ENCODE measurements around the gene INPP5D. TPM values are rescaled to one million over a fixed set of nuclear protein-coding genes. Genes with fewer than 3 reads are reported as not detected.

Gene INPP5D
- total RNA-seq, 1 experiment from 2014 or later, result 0.47 TPM

DNA sequence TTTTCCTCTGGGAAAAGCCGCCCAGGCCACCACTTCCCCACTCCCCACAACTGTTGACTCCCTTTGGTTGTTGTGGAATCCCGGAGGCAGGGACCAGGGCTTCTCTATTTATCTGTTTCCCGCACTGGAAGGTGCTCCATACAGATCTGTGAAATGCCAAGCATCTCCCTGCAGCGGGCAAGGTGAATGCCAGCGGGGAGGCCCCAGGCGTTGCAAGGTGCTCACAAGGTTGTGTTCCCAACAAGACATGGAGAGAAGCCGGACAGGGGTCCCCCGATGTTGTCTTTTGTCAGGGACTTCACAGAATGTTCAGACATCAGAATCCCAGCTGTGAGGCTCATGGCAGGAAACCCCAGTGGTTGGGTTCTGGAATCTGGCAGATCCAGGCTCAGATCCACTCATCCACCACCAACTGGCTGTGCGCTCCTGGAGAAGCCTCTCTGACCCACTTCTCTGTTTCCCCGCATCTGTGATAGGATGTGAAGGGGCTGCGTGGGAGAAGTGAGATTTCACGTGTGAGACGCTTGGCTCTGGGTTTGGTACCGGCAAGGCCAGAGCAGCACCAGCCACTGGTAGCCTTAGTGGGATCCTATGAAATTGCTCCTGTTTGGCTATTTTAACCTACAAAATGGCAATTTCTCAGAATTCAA is 36.3 kb upstream of the INPP5D start:
- Histone ChIP-seq H3K9me3 (replicated peaks) (no peaks in the 10 kb centered on the region; the same call in 1 of the 2 replicates), H3K4me1 (no peaks in the 10 kb centered on the region), H3K27me3 (no peaks in the 10 kb centered on the region), H3K4me3 (no peak overlapping the region), H3K36me3 (no peaks in the 10 kb centered on the region), H3K27ac (no peak overlapping the region)
- no peak for DNase-seq

DNA sequence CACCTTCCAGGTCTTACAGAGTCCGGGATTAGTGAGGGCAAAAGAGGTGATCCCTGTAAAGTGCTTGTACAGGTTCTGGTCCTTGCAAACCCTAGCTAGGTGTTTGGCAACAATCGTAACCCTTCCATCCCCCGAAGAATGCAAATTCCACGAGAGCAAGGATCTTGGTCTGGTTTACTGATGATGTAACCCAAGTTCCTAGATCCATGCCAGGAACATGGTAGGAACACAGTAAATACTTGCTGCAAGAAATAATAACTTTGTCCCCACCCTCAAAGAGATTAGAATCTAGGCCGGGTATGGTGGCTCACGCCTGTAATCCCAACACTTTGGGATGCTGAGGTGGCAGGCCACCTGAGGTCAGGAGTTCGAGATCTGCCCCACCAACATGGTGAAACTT is 34.4 kb upstream of the INPP5D start:
- no peaks in the 10 kb centered on the region for H3K27me3 ChIP-seq
- no peak overlapping the region for H3K4me3 ChIP-seq
- no peaks in the 10 kb centered on the region for H3K4me1 ChIP-seq
- no peak overlapping the region for H3K27ac ChIP-seq
- DNase-seq, result no peak
- H3K9me3 ChIP-seq (replicated peaks), result no peaks in the 10 kb centered on the region
- H3K36me3 ChIP-seq, result no peaks in the 10 kb centered on the region

DNA sequence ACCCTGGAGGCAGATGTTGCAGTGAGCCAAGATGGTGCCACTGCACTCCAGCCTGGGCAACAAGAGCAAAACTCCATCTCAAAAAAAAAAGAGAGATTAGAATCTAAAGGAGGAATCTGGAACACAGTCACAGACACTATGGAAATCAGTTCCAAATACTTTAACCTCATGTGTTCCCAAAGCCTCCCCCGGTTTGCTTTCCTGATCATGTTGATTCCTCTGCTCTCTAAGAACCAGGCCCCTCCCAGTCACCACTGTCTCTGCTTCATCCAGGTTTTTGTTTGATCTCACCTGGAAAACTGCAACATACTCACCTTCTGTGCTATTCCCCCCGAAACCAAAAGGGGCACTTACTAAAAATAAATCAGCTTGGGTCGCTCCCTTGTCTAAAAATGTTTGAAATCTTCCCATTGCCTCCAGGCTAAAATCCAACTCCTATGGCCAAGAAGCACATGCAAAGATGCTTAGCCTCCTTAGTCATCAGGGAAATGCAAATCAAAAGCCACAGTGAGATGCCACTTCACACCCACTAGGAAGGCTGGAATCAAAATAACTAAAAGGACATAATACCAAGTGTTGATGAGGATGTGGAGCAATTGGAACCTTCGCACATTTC is 33.8 kb upstream of the INPP5D start:
- H3K4me3 ChIP-seq, result no peak overlapping the region
- H3K4me1 ChIP-seq, result no peaks in the 10 kb centered on the region
- peaks cover under 1% of the 10 kb centered on the region; the same call in 1 of the 2 replicates for H3K27me3 ChIP-seq
- H3K36me3 ChIP-seq, result no peaks in the 10 kb centered on the region
- H3K9me3 ChIP-seq (replicated peaks), result no peaks in the 10 kb centered on the region
- no peak for DNase-seq
- H3K27ac ChIP-seq, result no peak overlapping the region

DNA sequence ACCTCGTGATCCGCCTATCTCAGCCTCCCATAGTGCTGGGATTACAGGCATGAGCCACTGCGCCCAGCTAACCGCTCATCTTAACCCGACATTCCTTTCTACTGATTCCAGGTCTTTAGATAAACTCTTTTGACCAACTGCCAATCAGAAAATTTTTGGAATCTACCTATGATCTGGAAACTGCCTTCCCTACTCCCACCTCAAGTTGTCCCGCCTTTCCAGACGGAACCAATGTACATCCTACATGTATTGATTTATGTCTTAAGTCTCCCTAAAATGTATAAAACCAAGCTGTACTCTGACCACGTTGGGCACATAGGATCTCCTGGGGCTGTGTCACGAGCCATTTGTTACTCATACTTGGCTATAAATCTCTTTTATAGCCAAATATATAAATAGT is 30.8 kb upstream of the INPP5D start:
- H3K4me3 ChIP-seq, result no peak overlapping the region
- no peak for DNase-seq
- no peaks in the 10 kb centered on the region for H3K36me3 ChIP-seq
- peaks cover 7% of the 10 kb centered on the region; the same call in 1 of the 2 replicates for H3K27me3 ChIP-seq
- no peaks in the 10 kb centered on the region for H3K9me3 ChIP-seq (replicated peaks)
- H3K27ac ChIP-seq, result no peak overlapping the region
- no peaks in the 10 kb centered on the region for H3K4me1 ChIP-seq

DNA sequence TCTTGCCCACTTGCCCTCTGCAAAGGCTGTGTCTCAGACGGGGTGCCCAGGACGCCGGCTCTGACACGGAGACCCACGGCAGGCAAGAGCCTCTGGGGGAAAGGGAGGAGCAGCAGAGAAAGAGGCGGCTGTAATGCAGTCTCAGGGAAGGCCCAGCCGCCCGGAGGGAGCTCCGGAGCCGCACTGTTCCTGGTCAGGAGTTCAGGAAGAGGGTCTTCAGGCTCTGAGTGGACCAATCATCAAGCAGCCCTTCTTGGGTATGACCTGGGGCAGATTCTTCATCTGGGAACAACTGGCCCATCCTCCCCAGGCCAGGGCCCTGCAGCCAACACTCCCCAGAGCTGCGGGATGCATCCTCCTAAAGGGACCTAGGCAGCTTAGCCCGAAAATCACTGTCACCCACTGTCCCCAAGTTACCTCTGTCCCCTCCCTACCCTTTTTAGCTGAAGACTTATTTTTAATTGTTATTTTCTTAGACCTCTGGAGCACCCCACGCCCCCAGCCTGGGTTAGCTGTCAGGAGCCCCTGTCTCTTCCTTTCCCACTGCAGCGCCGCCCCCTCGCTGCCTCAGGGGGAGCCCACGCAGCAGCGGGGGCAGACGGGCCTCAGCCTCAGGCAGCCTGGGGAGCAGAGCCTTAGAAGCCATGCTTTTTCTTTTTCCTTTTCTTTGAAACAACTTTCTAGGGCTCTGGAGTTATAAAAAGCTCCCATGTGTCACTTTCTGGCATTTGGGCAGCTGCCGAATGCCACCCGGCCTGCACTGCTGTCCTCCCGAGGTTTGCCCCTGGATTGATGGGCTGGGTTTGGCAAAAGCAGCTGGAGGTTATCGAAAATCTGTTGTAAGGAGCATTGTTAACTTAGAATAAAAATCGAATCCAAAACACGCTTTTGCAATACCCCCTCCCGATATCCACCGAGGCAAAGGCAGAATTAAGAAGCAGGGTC is 28.3 kb upstream of the INPP5D start:
- Histone ChIP-seq H3K4me1 (no peaks in the 10 kb centered on the region), H3K27me3 (peaks cover 7% of the 10 kb centered on the region; the same call in 1 of the 2 replicates), H3K4me3 (no peak overlapping the region), H3K9me3 (replicated peaks) (no peaks in the 10 kb centered on the region), H3K36me3 (no peaks in the 10 kb centered on the region; the same call in 1 of the 2 replicates), H3K27ac (no peak overlapping the region)
- no peak for DNase-seq

DNA sequence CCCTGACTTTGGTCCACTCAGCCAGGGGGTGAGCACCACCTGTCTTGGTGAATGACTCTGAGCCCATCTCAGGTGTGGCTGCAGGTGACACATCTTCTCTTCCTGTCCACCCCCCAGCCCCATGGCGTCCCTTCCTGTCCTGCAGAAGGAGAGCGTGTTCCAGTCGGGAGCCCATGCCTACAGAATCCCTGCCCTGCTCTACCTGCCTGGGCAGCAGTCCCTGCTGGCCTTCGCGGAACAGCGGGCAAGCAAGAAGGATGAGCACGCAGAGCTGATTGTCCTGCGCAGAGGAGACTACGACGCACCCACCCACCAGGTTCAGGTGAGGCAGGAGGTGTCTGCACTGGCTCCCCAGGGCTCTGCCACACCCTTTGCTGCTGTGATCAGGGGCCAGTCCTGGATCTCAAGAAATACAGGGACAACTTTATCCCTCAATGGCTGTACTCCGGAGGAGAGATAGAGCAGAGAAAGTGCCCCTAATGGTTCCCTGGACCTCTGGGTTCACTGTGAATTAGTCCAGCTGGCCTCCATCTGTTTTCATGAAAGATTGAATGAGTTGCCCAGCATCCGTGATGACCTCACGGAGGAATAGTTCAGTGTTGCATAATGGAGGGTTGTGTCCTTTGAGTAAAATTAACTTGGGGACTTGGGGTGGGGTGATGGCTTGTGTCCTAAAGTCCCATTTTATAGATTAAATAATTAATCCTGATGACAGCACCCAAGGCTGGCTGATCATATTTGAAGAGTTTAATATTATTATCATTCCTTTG is 27.4 kb upstream of the INPP5D start, which contains the start of gene NEU2:
NEU2 (plus strand) TSS at position 122 of the 770 bp plus-strand sequence; CDS start at position 122, 0 bp downstream.
- Histone ChIP-seq H3K4me3 (no peak within 1 kb of the TSS), H3K9me3 (replicated peaks) (no peaks in the 10 kb centered on the region), H3K4me1 (no peaks in the 10 kb centered on the region), H3K36me3 (no peaks in the 10 kb centered on the region; the same call in 1 of the 2 replicates), H3K27ac (no peak within 1 kb of the TSS), H3K27me3 (peaks cover 7% of the 10 kb centered on the region; the same call in 1 of the 2 replicates)
- no peak for DNase-seq

DNA sequence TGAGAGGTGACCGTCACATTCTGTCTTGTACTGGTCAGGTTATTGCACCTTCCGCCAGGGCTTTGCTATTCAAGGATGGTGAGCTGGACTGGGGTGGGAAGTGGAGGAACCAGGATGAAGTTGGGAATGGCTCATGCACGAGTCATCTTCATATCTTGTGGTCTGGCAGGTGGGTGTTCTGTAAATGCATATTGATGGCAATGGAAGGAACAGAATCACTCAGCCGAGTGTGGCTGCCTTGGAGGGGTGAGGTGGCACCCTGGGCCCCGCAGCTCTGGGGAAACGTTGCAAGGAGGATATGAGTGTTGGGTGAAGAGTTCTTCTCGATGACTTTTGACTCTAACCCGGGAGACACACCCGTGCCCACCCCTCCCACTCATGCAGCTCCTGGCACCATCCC is 26.5 kb upstream of the INPP5D start:
- H3K4me3 ChIP-seq, result no peak overlapping the region
- H3K27ac ChIP-seq, result no peak overlapping the region
- DNase-seq, result no peak
- H3K9me3 ChIP-seq (replicated peaks), result no peaks in the 10 kb centered on the region
- no peaks in the 10 kb centered on the region; the same call in 1 of the 2 replicates for H3K36me3 ChIP-seq
- H3K27me3 ChIP-seq, result peaks cover 7% of the 10 kb centered on the region; the same call in 1 of the 2 replicates
- H3K4me1 ChIP-seq, result no peaks in the 10 kb centered on the region

DNA sequence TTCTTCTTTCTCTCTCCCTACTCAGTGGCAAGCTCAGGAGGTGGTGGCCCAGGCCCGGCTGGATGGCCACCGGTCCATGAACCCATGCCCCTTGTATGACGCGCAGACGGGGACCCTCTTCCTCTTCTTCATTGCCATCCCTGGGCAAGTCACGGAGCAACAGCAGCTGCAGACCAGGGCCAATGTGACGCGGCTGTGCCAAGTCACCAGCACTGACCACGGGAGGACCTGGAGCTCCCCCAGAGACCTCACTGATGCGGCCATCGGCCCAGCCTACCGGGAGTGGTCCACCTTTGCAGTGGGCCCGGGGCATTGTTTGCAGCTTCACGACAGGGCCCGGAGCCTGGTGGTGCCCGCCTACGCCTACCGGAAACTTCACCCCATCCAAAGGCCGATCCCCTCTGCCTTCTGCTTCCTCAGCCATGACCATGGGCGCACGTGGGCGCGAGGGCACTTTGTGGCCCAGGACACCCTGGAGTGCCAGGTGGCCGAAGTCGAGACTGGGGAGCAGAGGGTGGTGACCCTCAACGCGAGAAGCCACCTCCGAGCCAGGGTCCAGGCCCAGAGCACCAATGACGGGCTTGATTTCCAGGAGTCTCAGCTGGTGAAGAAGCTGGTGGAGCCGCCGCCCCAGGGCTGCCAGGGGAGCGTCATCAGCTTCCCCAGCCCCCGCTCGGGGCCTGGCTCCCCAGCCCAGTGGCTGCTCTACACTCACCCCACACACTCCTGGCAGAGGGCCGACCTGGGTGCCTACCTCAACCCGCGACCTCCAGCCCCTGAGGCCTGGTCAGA is 25.9 kb upstream of the INPP5D start:
- Histone ChIP-seq H3K4me1 (no peaks in the 10 kb centered on the region), H3K4me3 (no peak overlapping the region), H3K9me3 (replicated peaks) (no peaks in the 10 kb centered on the region), H3K27me3 (peaks cover 7% of the 10 kb centered on the region; the same call in 1 of the 2 replicates), H3K27ac (no peak overlapping the region), H3K36me3 (no peaks in the 10 kb centered on the region; the same call in 1 of the 2 replicates)
- DNase-seq, result no peak

DNA sequence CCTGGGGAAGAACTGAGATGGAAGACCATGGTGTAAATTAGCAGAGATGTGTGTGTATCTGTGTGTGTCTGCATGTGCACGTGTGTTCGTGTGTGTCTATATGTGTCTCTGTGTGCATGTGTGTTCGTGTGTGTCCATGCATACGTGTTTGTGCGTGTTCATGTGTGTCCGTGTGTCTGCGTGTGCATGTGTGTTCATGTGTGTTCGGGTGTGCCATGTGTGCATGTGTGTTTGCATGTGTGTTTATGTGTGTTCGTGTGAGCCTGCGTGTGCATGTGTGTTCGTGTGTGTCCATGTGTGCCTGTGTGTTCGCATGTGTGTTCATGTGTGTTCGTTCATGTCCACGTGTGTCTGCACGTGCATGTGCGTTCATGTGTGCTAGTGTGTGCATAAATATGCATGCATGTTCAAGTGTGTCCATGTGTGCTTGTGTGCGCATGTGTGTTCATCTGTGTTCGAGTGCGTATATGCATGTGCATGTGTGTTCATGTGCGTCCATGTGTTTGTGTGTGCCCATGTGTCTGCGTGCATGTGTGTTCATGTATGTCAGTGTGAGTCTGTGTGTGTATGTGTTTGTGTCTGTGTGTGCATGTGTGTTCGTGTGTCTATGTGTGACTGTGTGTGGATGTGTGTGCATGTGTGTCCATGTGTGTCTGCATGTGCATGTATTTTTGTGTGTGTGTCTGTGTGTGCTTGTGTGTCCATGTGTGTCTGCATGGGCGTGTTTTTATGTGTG is 24.5 kb upstream of the INPP5D start:
- Histone ChIP-seq H3K9me3 (replicated peaks) (no peaks in the 10 kb centered on the region), H3K27ac (no peak overlapping the region), H3K36me3 (no peaks in the 10 kb centered on the region; the same call in 1 of the 2 replicates), H3K4me1 (no peaks in the 10 kb centered on the region), H3K4me3 (no peak overlapping the region), H3K27me3 (peaks cover 7% of the 10 kb centered on the region; the same call in 1 of the 2 replicates)
- DNase-seq, result no peak

DNA sequence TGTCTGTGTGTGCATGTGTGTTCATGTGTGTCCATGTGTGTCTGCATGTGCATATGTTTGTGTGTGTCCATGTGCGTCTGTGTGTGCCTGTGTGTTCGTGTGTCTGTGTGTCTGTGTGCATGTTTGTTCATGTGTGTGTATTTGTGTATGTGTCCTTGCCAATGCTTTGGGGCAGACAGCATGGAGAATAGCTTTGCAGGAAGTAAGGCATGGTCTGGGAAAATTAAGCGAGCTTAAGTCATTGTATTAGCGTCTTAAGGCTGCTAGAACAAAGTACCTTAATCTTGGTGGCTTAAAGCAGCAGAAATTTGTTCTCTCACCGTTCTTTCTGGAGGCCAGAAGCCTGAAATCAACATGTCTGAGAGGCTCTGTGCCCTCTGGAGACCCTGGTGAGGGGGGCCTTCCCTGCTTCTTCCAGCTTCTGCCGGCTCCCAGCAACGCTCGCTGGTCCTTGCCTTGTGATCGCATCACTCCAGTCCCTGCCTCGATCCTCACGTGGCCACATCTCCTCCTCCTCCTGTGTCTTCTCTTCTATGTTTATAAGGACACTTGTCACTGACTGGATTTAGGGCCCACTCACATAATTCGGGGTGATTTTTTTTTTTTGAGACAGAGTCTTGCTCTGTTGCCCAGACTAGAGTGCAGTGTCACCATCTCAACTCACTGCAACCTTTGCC is 23.8 kb upstream of the INPP5D start:
- Histone ChIP-seq H3K27me3 (peaks cover 7% of the 10 kb centered on the region; the same call in 1 of the 2 replicates), H3K4me3 (no peak overlapping the region), H3K4me1 (no peaks in the 10 kb centered on the region), H3K36me3 (no peaks in the 10 kb centered on the region; the same call in 1 of the 2 replicates), H3K9me3 (replicated peaks) (no peaks in the 10 kb centered on the region), H3K27ac (no peak overlapping the region)
- no peak for DNase-seq

DNA sequence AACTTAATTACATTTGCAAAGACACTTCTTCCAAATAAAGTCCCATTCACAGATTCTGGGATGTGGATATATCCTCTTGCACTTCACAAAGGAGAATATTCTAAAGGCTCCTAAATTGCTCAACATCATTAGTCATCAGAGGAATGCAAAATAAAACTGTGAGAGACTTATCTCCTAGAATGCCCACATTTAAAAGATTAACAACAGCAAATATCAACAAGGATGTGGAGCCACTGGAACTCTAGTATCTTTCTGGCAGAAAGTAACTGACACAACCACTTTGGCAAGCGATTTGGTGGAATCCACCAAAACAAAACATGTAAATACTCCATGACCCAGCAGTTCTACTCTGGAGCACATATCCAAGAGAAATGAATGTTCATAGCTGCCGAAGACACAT is 23.1 kb upstream of the INPP5D start:
- H3K27me3 ChIP-seq, result no peaks in the 10 kb centered on the region; the same call in 1 of the 2 replicates
- no peaks in the 10 kb centered on the region; the same call in 1 of the 2 replicates for H3K36me3 ChIP-seq
- H3K27ac ChIP-seq, result no peak overlapping the region
- no peak for DNase-seq
- H3K4me1 ChIP-seq, result no peaks in the 10 kb centered on the region
- H3K9me3 ChIP-seq (replicated peaks), result no peaks in the 10 kb centered on the region
- H3K4me3 ChIP-seq, result no peak overlapping the region

DNA sequence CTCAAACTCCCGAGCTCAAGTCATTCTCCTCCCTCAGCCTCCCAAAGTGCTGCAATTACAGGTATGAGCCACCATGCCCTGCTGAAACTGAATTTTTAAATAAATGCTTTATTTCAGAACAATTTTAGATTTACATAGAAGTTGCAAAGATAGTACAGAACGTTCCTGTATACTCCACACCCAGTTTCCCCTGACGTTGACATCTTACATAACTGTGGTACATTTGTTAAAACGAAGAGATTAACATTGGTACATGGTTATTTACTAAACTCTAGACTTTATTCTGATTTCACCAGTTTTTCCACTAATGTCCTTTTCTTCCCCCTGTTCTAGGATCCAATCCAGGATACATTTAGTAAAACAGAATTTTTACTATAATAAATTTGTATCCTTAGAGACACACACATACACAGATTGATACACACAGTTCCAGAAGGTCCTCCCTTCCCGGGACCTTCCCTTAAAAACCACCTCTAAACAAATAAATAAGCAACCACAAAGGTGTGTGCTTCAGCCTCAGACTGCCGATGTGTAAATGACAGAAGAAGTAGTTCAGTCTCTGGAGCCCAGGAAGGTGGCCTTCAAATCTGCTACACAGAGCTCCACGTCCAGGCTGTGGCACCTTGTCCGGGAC is 20.8 kb upstream of the INPP5D start:
- no peak for DNase-seq
- H3K27ac ChIP-seq, result no peak overlapping the region

More for the DNA sequence above, 20.8 kb upstream of the INPP5D start:
- Histone ChIP-seq H3K9me3 (replicated peaks) (no peaks in the 10 kb centered on the region), H3K4me3 (no peak overlapping the region), H3K36me3 (no peaks in the 10 kb centered on the region; the same call in 1 of the 2 replicates), H3K4me1 (no peaks in the 10 kb centered on the region), H3K27me3 (no peaks in the 10 kb centered on the region; the same call in 1 of the 2 replicates)

Measured in SJCRH30 (cell line).